PFSK-1 (cell line): ENCODE measurements around the gene TCF12.

Experiments used
- FOXP2 ChIP-seq: optimal IDR thresholded peaks from 2 replicates; pipeline ENCODE3; 2011; ENCODE audit warnings: borderline replicate concordance, control low read depth, inconsistent platforms; ENCODE audit not compliant: insufficient read depth; ENCODE audit errors: extremely low read length, extremely low read depth
- POLR2AphosphoS5 ChIP-seq: IDR thresholded peaks from 2 replicates; pipeline ENCODE4 v1.6.1; 2012; ENCODE audit warnings: low read depth, mild to moderate bottlenecking, control low read depth, low read length, moderate library complexity
- REST ChIP-seq, 2 experiments: IDR thresholded peaks; 2 replicates each; pipeline versions ENCODE4 v1.6.1 to v1.8.0; 2011 to 2012; ENCODE audit warnings: low read depth in 2 of 2, low read length in 2 of 2, control low read depth in 1 of 2, inconsistent platforms in 1 of 2, mild to moderate bottlenecking in 1 of 2, moderate library complexity in 1 of 2; ENCODE audit not compliant: insufficient read depth in 1 of 2
- SIN3A ChIP-seq: IDR thresholded peaks from 2 replicates; pipeline ENCODE4 v1.6.1; 2012; ENCODE audit warnings: mild to moderate bottlenecking, low read length, moderate library complexity, borderline replicate concordance; ENCODE audit not compliant: insufficient read depth
- TAF1 ChIP-seq: IDR thresholded peaks from 2 replicates; pipeline ENCODE4 v1.6.1; 2012; ENCODE audit warnings: low read length, control low read depth, borderline replicate concordance; ENCODE audit not compliant: insufficient read depth

Gene TCF12

GRCh38 chr15:57171426-57171825 is 253.0 kb downstream of the TCF12 start:
- no peak for TF ChIP-seq FOXP2
- TF ChIP-seq POLR2AphosphoS5, result no peak
- TF ChIP-seq SIN3A, result no peak
- TF ChIP-seq TAF1, result no peak
- TF ChIP-seq REST (IDR thresholded peaks at IDR 0.05; ENCODE audit: insufficient read depth in 1 of 2, low read depth in 2 of 2, low read length in 2 of 2), result no peak

- TF ChIP-seq SIN3A, result no peak
- TF ChIP-seq REST (IDR thresholded peaks at IDR 0.05; ENCODE audit: insufficient read depth in 1 of 2, low read depth in 2 of 2, low read length in 2 of 2), result no peak
- no peak for TF ChIP-seq TAF1
- no peak for TF ChIP-seq POLR2AphosphoS5
Observed at GRCh38 chr15:57172925-57173324, 254.5 kb downstream of the TCF12 start.

GRCh38 chr15:57183041-57183440 is 264.6 kb downstream of the TCF12 start:
- TF ChIP-seq FOXP2 (no peak), TAF1 (no peak), SIN3A (no peak), POLR2AphosphoS5 (no peak), REST (IDR thresholded peaks at IDR 0.05; ENCODE audit: insufficient read depth in 1 of 2, low read depth in 2 of 2, low read length in 2 of 2) (no peak)

- no peak for TF ChIP-seq REST (IDR thresholded peaks at IDR 0.05; ENCODE audit: insufficient read depth in 1 of 2, low read depth in 2 of 2, low read length in 2 of 2)
- no peak for TF ChIP-seq FOXP2
- no peak for TF ChIP-seq SIN3A
- TF ChIP-seq POLR2AphosphoS5, result no peak
- TF ChIP-seq TAF1, result no peak
Observed at GRCh38 chr15:57183614-57184344, 265.3 kb downstream of the TCF12 start.
